Left hindlimb (tissue), 1 donor: ENCODE results near the gene THAP4.
"Not testable (repeated sequence)": the region's sequence is repeated elsewhere in the genome, so short reads cannot be mapped to it uniquely, and the experiment has no call there.

ENCODE experiments used
- DNase-seq: peaks from one replicate; pipeline ENCODE4 v3.0.0-alpha.2; 2018

The THAP4 gene

GRCh38 chr2:241577413-241578122 lies 59.4 kb downstream of the THAP4 start:
- peak; percentile 75 for DNase-seq

- no peak for DNase-seq
Observed at GRCh38 chr2:241576293-241576654, 60.7 kb downstream of the THAP4 start.

- no peak for DNase-seq
Observed at GRCh38 chr2:241575624-241576292, 61.2 kb downstream of the THAP4 start.

GRCh38 chr2:241574911-241575623 lies 61.9 kb downstream of the THAP4 start:
- no peak for DNase-seq

GRCh38 chr2:241573741-241574140 lies 63.2 kb downstream of the THAP4 start:
- DNase-seq: no peak

- DNase-seq: not testable (repeated sequence)
Observed at GRCh38 chr2:241572915-241573651, 63.9 kb downstream of the THAP4 start.

GRCh38 chr2:241571821-241572620 lies 64.9 kb downstream of the THAP4 start:
- no peak for DNase-seq

GRCh38 chr2:241570961-241571581 lies 65.9 kb downstream of the THAP4 start:
- no peak for DNase-seq

GRCh38 chr2:241569831-241570281 lies 67.1 kb downstream of the THAP4 start:
- no peak for DNase-seq

GRCh38 chr2:241568726-241569125 lies 68.2 kb downstream of the THAP4 start:
- DNase-seq: no peak

GRCh38 chr2:241567776-241568175 lies 69.2 kb downstream of the THAP4 start:
- no peak for DNase-seq

- not testable (repeated sequence) for DNase-seq
Observed at GRCh38 chr2:241567266-241567665, 69.7 kb downstream of the THAP4 start.

GRCh38 chr2:241566468-241566867 lies 70.5 kb downstream of the THAP4 start:
- no peak for DNase-seq

- not testable (repeated sequence) for DNase-seq
Observed at GRCh38 chr2:241566021-241566420, 70.9 kb downstream of the THAP4 start.

- no peak for DNase-seq
Observed at GRCh38 chr2:241565411-241565810, 71.5 kb downstream of the THAP4 start.

- DNase-seq: no peak
Observed at GRCh38 chr2:241564596-241565410, 72.2 kb downstream of the THAP4 start.

- DNase-seq: no peak
Observed at GRCh38 chr2:241563981-241564595, 72.9 kb downstream of the THAP4 start.

GRCh38 chr2:241563571-241563980 lies 73.4 kb downstream of the THAP4 start:
- no peak for DNase-seq

GRCh38 chr2:241563031-241563507 lies 73.9 kb downstream of the THAP4 start:
- no peak for DNase-seq

- no peak for DNase-seq
Observed at GRCh38 chr2:241562269-241562891, 74.6 kb downstream of the THAP4 start.
